Measurements from ENCODE around the gene FBXO8.

DNA sequence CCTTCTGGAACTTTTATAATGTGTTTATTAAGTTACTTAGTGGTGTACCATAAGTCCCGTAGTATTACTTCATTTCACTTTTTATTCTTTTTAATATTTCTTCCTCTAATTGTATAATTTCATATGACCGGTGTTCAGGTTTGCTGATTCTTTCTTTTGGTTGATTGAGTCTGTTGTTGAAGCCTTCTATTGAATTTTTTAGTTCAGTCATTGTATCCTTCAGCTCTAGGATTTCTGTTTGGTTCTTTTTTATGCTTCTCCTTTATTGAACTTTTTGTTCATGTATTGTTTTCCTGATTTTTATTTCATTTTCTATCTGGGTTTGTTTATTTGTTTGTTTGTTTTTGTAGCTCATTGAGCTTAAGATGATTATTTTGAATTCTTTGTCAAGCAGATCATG, 9.0 kb upstream of the FBXO8 start:
- TF ChIP-seq, protein P1, sequence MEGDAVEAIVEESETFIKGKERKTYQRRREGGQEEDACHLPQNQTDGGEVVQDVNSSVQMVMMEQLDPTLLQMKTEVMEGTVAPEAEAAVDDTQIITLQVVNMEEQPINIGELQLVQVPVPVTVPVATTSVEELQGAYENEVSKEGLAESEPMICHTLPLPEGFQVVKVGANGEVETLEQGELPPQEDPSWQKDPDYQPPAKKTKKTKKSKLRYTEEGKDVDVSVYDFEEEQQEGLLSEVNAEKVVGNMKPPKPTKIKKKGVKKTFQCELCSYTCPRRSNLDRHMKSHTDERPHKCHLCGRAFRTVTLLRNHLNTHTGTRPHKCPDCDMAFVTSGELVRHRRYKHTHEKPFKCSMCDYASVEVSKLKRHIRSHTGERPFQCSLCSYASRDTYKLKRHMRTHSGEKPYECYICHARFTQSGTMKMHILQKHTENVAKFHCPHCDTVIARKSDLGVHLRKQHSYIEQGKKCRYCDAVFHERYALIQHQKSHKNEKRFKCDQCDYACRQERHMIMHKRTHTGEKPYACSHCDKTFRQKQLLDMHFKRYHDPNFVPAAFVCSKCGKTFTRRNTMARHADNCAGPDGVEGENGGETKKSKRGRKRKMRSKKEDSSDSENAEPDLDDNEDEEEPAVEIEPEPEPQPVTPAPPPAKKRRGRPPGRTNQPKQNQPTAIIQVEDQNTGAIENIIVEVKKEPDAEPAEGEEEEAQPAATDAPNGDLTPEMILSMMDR (IDR thresholded peaks at IDR 0.05; ENCODE audit: low read depth, low read length, poor library complexity, severe bottlenecking) = no peak
- no peak for TF ChIP-seq EZH2phosphoT487 (IDR thresholded peaks at IDR 0.05; ENCODE audit: borderline replicate concordance, low read length)
